H1 (cell line): ENCODE results near the gene GALNT17. TPM values are rescaled to one million over a fixed set of nuclear protein-coding genes. Genes with fewer than 3 reads are reported as not detected.

ENCODE experiments used
- CHD1 ChIP-seq: IDR thresholded peaks from 2 replicates; pipeline ENCODE4 v1.6.1; 2012; ENCODE audit warnings: low read depth, low read length, improper control_type of control experiment
- CHD7 ChIP-seq: fragments of 300-600 bp; sonication (generic); IDR thresholded peaks from 2 replicates; pipeline ENCODE4 v1.7.1; 2012; ENCODE audit warnings: low read length, moderate library complexity, mild to moderate bottlenecking, inconsistent platforms; ENCODE audit not compliant: insufficient replicate concordance
- ZNF274 ChIP-seq: IDR thresholded peaks from 2 replicates; pipeline ENCODE4 v1.7.0; 2012; ENCODE audit warnings: low read length, borderline replicate concordance; ENCODE audit errors: extremely low read depth
- polyA plus RNA-seq, 7 experiments: library from polyadenylated mRNA; depleted of rRNA in 3 of 7; stranded (reverse) in 5 of 7; unstranded in 2 of 7; fragments of >200 nt in 5 of 7; fragments of 200-250 nt in 2 of 7; gene quantifications; 1 replicate in 5 of 7; 2 replicates in 1 of 7; 4 replicates in 1 of 7; pipeline versions ENCODE4 v1.2.1 to v1.2.3, GENCODE V29; 2011 to 2013; ENCODE audit warnings: missing spikeins in 2 of 7, mixed read lengths in 2 of 7
- total RNA-seq: library from RNA; stranded (reverse); fragmentation: NEBNext Ultra II Directional; extraction: Animal tissue kit (Norgen Biotek cat#: 25700); gene quantifications from 2 replicates; pipeline ENCODE4 v1.2.1, GENCODE V29; 2021

GALNT17 gene
- total and polyA plus RNA-seq, 2 of the 8 experiments (the other 6 are each of a cell fraction or from before 2014, with no cell fraction given) = 37.7 to 47.0 TPM

DNA sequence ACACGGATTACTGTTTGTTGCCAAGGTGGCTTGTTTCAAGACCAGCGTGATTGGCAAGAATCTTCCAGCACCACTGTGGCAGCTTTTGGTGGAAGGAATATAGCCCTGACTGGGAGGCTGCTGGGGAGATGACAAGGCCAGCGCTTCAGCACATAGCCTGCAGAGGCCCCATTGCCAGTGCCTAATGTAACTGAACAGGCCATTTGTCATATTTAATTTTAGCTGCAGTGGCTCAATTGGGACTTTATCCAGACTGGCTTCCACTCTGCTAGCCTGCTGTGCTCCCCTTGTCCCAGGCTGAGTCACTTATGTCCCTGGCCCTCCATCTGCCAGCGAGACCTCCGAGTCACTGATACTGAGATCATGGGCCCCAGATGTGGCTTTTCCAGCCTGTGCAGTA lies 483.1 kb downstream of the GALNT17 start (continued):
- no peak for TF ChIP-seq CHD7
- no peak for TF ChIP-seq CHD1
- TF ChIP-seq ZNF274 = no peak
